ENCODE data around the gene TIMMDC1. TPM values are rescaled to one million over a fixed set of nuclear protein-coding genes. Genes with fewer than 3 reads are reported as not detected.

The TIMMDC1 gene
- total and polyA plus RNA-seq, 10 of the 15 experiments (the other 5 are each of a cell fraction or from before 2014, with no cell fraction given): 55.9 to 146 (median 72.1) TPM

DNA sequence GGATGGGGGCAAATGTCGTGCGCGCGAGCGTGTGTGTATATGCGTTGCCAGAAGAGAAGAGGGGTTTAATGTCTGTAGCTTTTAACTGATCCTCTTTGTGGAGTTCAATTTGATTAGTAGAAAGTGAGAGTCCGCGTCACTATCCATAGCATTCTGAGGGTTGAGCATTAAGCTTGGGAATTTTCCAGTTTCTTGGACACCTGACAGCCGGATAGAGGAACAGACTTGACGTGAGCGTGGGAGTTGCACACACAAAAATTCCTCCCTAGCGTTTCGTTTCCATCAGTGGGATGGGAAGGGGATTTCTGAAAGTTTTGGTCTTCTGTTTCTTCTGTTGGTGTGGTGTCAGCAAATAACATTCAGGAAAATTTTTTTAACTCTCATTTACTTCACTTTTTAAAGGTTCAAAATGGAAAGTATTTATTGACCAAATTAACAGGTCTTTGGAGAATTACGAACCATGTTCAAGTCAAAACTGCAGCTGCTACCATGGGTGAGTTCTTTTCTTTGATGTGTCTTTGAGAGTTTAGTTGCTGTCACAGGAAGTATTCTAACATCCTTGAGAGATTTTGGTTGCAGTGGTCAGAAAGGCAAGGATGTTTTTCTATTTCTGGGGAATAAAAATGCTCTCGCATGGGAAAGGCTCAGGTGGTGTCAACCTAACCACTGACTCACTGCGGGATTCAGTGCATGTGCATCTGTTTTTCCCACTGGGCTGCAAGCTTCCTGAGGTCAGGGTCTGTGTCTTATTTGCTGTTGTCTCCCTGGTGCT is 28.7 kb upstream of the TIMMDC1 start (continued):
- no peak for TF ChIP-seq ZNF622 (IDR thresholded peaks at IDR 0.05)

DNA sequence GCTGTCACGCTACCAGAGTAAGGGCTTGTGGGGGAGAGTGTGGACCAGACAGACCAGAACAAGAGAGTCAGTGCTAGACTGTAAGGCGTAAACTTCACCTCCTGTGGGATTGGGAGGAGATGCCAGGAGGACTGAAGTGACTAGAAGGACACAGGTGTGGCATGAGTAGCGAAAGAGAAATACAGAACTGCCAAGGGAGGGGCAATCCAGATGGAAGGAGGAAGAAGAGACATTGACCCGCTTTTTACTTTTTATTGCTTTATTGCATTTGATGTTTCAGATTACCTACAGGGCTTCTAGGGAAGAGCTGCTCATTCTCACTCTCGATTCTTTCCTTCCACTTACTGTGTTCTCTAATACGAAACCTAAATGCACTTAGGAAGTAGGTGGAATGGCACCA is 27.5 kb upstream of the TIMMDC1 start:
- FAIRE-seq: no peak
- H3K4me2 ChIP-seq (ENCODE audit: control insufficient read depth, insufficient read depth): peak overlapping the region; percentile 11; the same call in 1 of the 2 replicates
- TF ChIP-seq MXI1 (IDR thresholded peaks at IDR 0.05; ENCODE audit: low read depth, low read length) (no peak), ZBTB4 (CRISPR knock-in tag; IDR thresholded peaks at IDR 0.05) (no peak), MEF2B (IDR thresholded peaks at IDR 0.05; ENCODE audit: partially characterized antibody, poor library complexity, severe bottlenecking) (no peak), SREBF1 (IDR thresholded peaks at IDR 0.05; ENCODE audit: low read length) (no peak), BRCA1 (IDR thresholded peaks at IDR 0.05; ENCODE audit: low read depth, low read length) (no peak), POU2F2 (IDR thresholded peaks at IDR 0.05; ENCODE audit: borderline replicate concordance, low read depth, low read length) (no peak), NFXL1 (IDR thresholded peaks at IDR 0.05; ENCODE audit: borderline replicate concordance) (no peak), PBX3 (IDR thresholded peaks at IDR 0.05; ENCODE audit: insufficient replicate concordance, low read depth, low read length) (no peak), NR2C2 (IDR thresholded peaks at IDR 0.05; ENCODE audit: borderline replicate concordance, control insufficient read depth, insufficient read length, low read depth) (no peak), NRF1 (conservative IDR thresholded peaks at IDR 0.05; ENCODE audit: low read depth, low read length) (no peak), ZNF622 (IDR thresholded peaks at IDR 0.05) (no peak)
- TF ChIP-seq, protein P1, sequence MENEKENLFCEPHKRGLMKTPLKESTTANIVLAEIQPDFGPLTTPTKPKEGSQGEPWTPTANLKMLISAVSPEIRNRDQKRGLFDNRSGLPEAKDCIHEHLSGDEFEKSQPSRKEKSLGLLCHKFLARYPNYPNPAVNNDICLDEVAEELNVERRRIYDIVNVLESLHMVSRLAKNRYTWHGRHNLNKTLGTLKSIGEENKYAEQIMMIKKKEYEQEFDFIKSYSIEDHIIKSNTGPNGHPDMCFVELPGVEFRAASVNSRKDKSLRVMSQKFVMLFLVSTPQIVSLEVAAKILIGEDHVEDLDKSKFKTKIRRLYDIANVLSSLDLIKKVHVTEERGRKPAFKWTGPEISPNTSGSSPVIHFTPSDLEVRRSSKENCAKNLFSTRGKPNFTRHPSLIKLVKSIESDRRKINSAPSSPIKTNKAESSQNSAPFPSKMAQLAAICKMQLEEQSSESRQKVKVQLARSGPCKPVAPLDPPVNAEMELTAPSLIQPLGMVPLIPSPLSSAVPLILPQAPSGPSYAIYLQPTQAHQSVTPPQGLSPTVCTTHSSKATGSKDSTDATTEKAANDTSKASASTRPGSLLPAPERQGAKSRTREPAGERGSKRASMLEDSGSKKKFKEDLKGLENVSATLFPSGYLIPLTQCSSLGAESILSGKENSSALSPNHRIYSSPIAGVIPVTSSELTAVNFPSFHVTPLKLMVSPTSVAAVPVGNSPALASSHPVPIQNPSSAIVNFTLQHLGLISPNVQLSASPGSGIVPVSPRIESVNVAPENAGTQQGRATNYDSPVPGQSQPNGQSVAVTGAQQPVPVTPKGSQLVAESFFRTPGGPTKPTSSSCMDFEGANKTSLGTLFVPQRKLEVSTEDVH (IDR thresholded peaks at IDR 0.05; ENCODE audit: low read depth, partially characterized antibody): no peak

More for the DNA sequence above, 27.5 kb upstream of the TIMMDC1 start:
- intact Hi-C loops (cut with micrococcal nuclease; ENCODE audit: unreplicated experiment): no loop called here
- ChIA-PET POLR2A (interaction anchor here (0.7 to 4.0 kb wide), 2 partner anchors 27 to 339 kb away, joined by 3 to 20 read pairs; partner anchors contain the start of gene TIMMDC1), RAD21 (ENCODE audit: unreplicated experiment) (interaction anchor here (2.8 kb wide), 1 partner anchor 129 kb away, joined by 5 read pairs; no protein-coding TSS in a partner anchor), CTCF (interaction anchor here (2.0 kb wide), 1 partner anchor 197 kb away, joined by 10 read pairs; no protein-coding TSS in a partner anchor), SMC1A (ENCODE audit: uncharacterized antibody, unreplicated experiment) (interaction anchor here (0.5 to 2.7 kb wide), 9 partner anchors 9 to 210 kb away, joined by 3 to 11 read pairs (median 4); partner anchors contain the start of gene TIMMDC1)
- peak overlapping the region; percentile 90; the same call in 1 of the 2 replicates for H3K4me3 ChIP-seq
- no peak overlapping the region for H3K27ac ChIP-seq (ENCODE audit: control insufficient read depth, insufficient read depth)
- in situ Hi-C loops (cut with MboI): no loop called here
- ATAC-seq (no peak), DNase-seq (ENCODE audit: low read depth, low spot score) (no peak)
- no peaks in the 10 kb centered on the region for H3K4me1 ChIP-seq (ENCODE audit: control insufficient read depth, insufficient read depth, low read length)
- no peak overlapping the region for H3K9ac ChIP-seq (ENCODE audit: control insufficient read depth, insufficient read depth, low read length)
- no peaks in the 10 kb centered on the region for H3K27me3 ChIP-seq (replicated peaks in 1 of 2; ENCODE audit: control insufficient read depth in 2 of 2, insufficient read depth in 2 of 2, low read length in 1 of 2)
- 97% methylated on average over 6 of the region's 6 CpGs for WGBS (ENCODE audit: insufficient coverage, insufficient replicate concordance, low lambda C conversion rate, missing lambda C conversion rate)
- no peaks in the 10 kb centered on the region for H4K20me1 ChIP-seq (ENCODE audit: control insufficient read depth, insufficient read depth)
- H3K9me3 ChIP-seq (replicated peaks; ENCODE audit: control insufficient read depth, insufficient read depth, low read length): no peaks in the 10 kb centered on the region
- H3K36me3 ChIP-seq (ENCODE audit: control insufficient read depth in 2 of 2, insufficient read depth in 2 of 2, low read length in 1 of 2): peaks cover 1 to 6% of the 10 kb centered on the region in 2 experiments; a peak in 3 of 4 replicates
- H2AFZ ChIP-seq (ENCODE audit: control insufficient read depth, low read depth, low read length): no peak overlapping the region
- peaks cover 31% of the 10 kb centered on the region for H3K79me2 ChIP-seq (ENCODE audit: control insufficient read depth, insufficient read depth, low read length)
- BruUV-seq (replicated peaks): no TSS peak

Measured in GM12878 (cell line).